H1 (cell line): Measurements from ENCODE around the gene AP2A2. TPM values are rescaled to one million over a fixed set of nuclear protein-coding genes. Genes with fewer than 3 reads are reported as not detected.

Experiments used
- GTF2F1 ChIP-seq: IDR thresholded peaks from 2 replicates; pipeline ENCODE4 v1.6.1; 2012; ENCODE audit warnings: low read depth, low read length, improper control_type of control experiment, borderline replicate concordance
- RNF2 ChIP-seq: fragments of 200-900, 300-1000 bp; sonication (generic); IDR thresholded peaks from 2 replicates; pipeline ENCODE4 v1.7.1; 2016; ENCODE audit warnings: borderline replicate concordance, low read depth, mild to moderate bottlenecking, antibody characterized with exemption, low read length; ENCODE audit not compliant: poor library complexity, severe bottlenecking; ENCODE audit errors: missing control alignments
- YY1 ChIP-seq: IDR thresholded peaks from 2 replicates; pipeline ENCODE4 v1.6.1; 2011; ENCODE audit warnings: low read depth, mild to moderate bottlenecking, low read length
- polyA plus RNA-seq, 7 experiments: library from polyadenylated mRNA; depleted of rRNA in 3 of 7; stranded (reverse) in 5 of 7; unstranded in 2 of 7; fragments of >200 nt in 5 of 7; fragments of 200-250 nt in 2 of 7; gene quantifications; 1 replicate in 5 of 7; 2 replicates in 1 of 7; 4 replicates in 1 of 7; pipeline versions ENCODE4 v1.2.1 to v1.2.3, GENCODE V29; 2011 to 2013; ENCODE audit warnings: missing spikeins in 2 of 7, mixed read lengths in 2 of 7
- total RNA-seq: library from RNA; stranded (reverse); fragmentation: NEBNext Ultra II Directional; extraction: Animal tissue kit (Norgen Biotek cat#: 25700); gene quantifications from 2 replicates; pipeline ENCODE4 v1.2.1, GENCODE V29; 2021

Gene AP2A2
- total and polyA plus RNA-seq, 2 of the 8 experiments (the other 6 are each of a cell fraction or from before 2014, with no cell fraction given), result 50.0 to 65.0 TPM

- no peak for TF ChIP-seq RNF2
- TF ChIP-seq GTF2F1, result no peak
- TF ChIP-seq YY1, result no peak
Observed at GRCh38 chr11:889687-890475, 35.8 kb upstream of the AP2A2 start (continued).
